ENCODE results near the gene NPAS3. TPM values are rescaled to one million over a fixed set of nuclear protein-coding genes. Genes with fewer than 3 reads are reported as not detected.

The NPAS3 gene
- polyA plus RNA-seq, 2 of the 4 experiments (the other 2 are of a cell fraction) = not detected

GRCh38 chr14:33484264-33484663, 545.6 kb downstream of the NPAS3 start:
- H3K27ac ChIP-seq = no peak overlapping the region
- ChIA-PET POLR2A (no interaction called here), CTCF (no interaction called here)
- DNase-seq (ENCODE audit: low read depth in 1 of 2, low spot score in 1 of 2) (no peak), ATAC-seq (no peak), FAIRE-seq (no peak)
- TF ChIP-seq MAFK (IDR thresholded peaks at IDR 0.05; ENCODE audit: partially characterized antibody) (no peak), EHMT2 (IDR thresholded peaks at IDR 0.05; ENCODE audit: low read depth) (no peak), GATA3 (IDR thresholded peaks at IDR 0.05; ENCODE audit: borderline replicate concordance) (no peak), ZSCAN20 (CRISPR knock-in tag; IDR thresholded peaks at IDR 0.05) (no peak), RCOR1 (IDR thresholded peaks at IDR 0.05; ENCODE audit: low read depth, low read length) (no peak)
- TF ChIP-seq, protein P1, sequence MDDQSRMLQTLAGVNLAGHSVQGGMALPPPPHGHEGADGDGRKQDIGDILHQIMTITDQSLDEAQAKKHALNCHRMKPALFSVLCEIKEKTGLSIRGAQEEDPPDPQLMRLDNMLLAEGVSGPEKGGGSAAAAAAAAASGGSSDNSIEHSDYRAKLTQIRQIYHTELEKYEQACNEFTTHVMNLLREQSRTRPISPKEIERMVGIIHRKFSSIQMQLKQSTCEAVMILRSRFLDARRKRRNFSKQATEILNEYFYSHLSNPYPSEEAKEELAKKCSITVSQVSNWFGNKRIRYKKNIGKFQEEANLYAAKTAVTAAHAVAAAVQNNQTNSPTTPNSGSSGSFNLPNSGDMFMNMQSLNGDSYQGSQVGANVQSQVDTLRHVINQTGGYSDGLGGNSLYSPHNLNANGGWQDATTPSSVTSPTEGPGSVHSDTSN (IDR thresholded peaks at IDR 0.05) = no peak
- 6% methylated on average over 5 of the region's 5 CpGs for WGBS (ENCODE audit: missing lambda C conversion rate)
- no peaks in the 10 kb centered on the region for H3K4me1 ChIP-seq
- H3K4me2 ChIP-seq = no peak overlapping the region
- no peaks in the 10 kb centered on the region for H3K9me3 ChIP-seq
- H3K4me3 ChIP-seq = no peak overlapping the region

- no peak for ATAC-seq
- TF ChIP-seq KDM5A (IDR thresholded peaks at IDR 0.05) (no peak), CBX2 (IDR thresholded peaks at IDR 0.05; ENCODE audit: borderline replicate concordance, low read depth) (no peak)
- Histone ChIP-seq H3K4me2 (no peak overlapping the region), H3K9me3 (no peaks in the 10 kb centered on the region), H3K27ac (no peak overlapping the region), H3K4me3 (no peak overlapping the region), H3K4me1 (no peaks in the 10 kb centered on the region)
- 0% methylated on average over 2 of the region's 2 CpGs for WGBS (ENCODE audit: missing lambda C conversion rate)
- ChIA-PET CTCF (no interaction called here), POLR2A (no interaction called here)
- FAIRE-seq = no peak
- DNase-seq (ENCODE audit: low read depth in 1 of 2, low spot score in 1 of 2) = no peak
Measured at GRCh38 chr14:33486332-33486890, 547.7 kb downstream of the NPAS3 start.

DNA sequence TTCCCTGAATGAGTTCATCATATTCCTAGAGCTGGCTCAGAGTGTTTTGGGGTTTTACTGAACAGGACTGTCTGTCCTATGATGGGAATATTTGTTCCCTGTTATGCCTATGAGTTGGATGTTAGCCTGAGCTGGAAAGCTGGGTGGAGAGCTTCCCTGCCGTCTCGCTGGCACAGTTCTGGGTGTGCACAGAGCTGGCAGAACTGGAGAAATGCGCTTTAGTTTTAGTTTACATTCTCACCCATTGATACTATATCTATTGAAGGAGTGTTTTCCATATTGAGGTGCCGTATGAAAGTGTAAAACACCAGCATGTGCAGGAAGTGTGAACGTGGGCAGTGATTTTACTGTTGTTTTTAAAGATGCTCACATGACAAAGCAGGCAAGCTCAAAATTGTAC, 549.9 kb downstream of the NPAS3 start:
- ATAC-seq (no peak), FAIRE-seq (no peak), DNase-seq (ENCODE audit: low read depth in 1 of 2, low spot score in 1 of 2) (no peak)
- H3K4me3 ChIP-seq = no peak overlapping the region
- ChIA-PET POLR2A (no interaction called here), CTCF (no interaction called here)
- no peak overlapping the region for H3K27ac ChIP-seq
- H3K4me2 ChIP-seq = no peak overlapping the region
- H3K4me1 ChIP-seq = no peaks in the 10 kb centered on the region
- no peaks in the 10 kb centered on the region for H3K9me3 ChIP-seq
- TF ChIP-seq JUNB (IDR thresholded peaks at IDR 0.05) = no peak
- WGBS (ENCODE audit: missing lambda C conversion rate) = 7% methylated on average over 5 of the region's 5 CpGs

- Histone ChIP-seq H3K4me3 (no peak overlapping the region), H3K4me2 (no peak overlapping the region), H3K9me3 (no peaks in the 10 kb centered on the region), H3K4me1 (no peaks in the 10 kb centered on the region), H3K27ac (no peak overlapping the region)
- DNase-seq (ENCODE audit: low read depth in 1 of 2, low spot score in 1 of 2) = no peak
- POLR2A ChIA-PET = no interaction called here
- no peak for FAIRE-seq
- 16% methylated on average over 4 of the region's 4 CpGs for WGBS (ENCODE audit: missing lambda C conversion rate)
- no peak for ATAC-seq
- TF ChIP-seq BCL3 (IDR thresholded peaks at IDR 0.05) (no peak), RCOR1 (IDR thresholded peaks at IDR 0.05; ENCODE audit: low read depth, low read length) (no peak), KDM1A (IDR thresholded peaks at IDR 0.05; ENCODE audit: low read depth) (no peak), FOXS1 (CRISPR knock-in tag; IDR thresholded peaks at IDR 0.05) (no peak), MAZ (IDR thresholded peaks at IDR 0.05; ENCODE audit: borderline replicate concordance, low read depth, low read length) (no peak), USF2 (IDR thresholded peaks at IDR 0.05) (no peak), CTCF (IDR thresholded peaks at IDR 0.05) (no peak), CHD2 (IDR thresholded peaks at IDR 0.05; ENCODE audit: low read length, partially characterized antibody) (no peak), RARB (CRISPR knock-in tag; IDR thresholded peaks at IDR 0.05) (no peak), SREBF2 (IDR thresholded peaks at IDR 0.05) (no peak), ZNF302 (CRISPR knock-in tag; IDR thresholded peaks at IDR 0.05) (no peak), CBX8 (IDR thresholded peaks at IDR 0.05) (no peak)
- TF ChIP-seq, protein P2, sequence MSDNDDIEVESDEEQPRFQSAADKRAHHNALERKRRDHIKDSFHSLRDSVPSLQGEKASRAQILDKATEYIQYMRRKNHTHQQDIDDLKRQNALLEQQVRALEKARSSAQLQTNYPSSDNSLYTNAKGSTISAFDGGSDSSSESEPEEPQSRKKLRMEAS (IDR thresholded peaks at IDR 0.05) = no peak
- TF ChIP-seq, protein P1 (IDR thresholded peaks at IDR 0.05) = no peak
- CTCF ChIA-PET = interaction anchor here (0.9 to 1.0 kb wide), 2 partner anchors 160 to 302 kb away, joined by 3 read pairs; no protein-coding TSS in a partner anchor
Measured at GRCh38 chr14:33490555-33490954, 551.9 kb downstream of the NPAS3 start.

Measured in A549 (cell line).